GM19239 (cell line): ENCODE measurements around the gene STAT5A.
A peak's percentile ranks its signal among the peaks of the same experiment; 100 is the strongest.
"Not testable (repeated sequence)": the region's sequence is repeated elsewhere in the genome, so short reads cannot be mapped to it uniquely, and the experiment has no call there.

Experiments
- DNase-seq: peaks from one replicate; pipeline ENCODE4 v3.0.0; 2011; ENCODE audit warnings: low spot score; ENCODE audit not compliant: insufficient read length
- FAIRE-seq: peaks from 2 replicates; lab custom pipeline; 2011; peaks lifted over from hg19 to GRCh38; lab: Jason Lieb, UNC

STAT5A gene

GRCh38 chr17:42304187-42305030 lies 16.1 kb downstream of the STAT5A start:
- DNase-seq (no peak), FAIRE-seq (no peak)

GRCh38 chr17:42305031-42305330 lies 16.7 kb downstream of the STAT5A start:
- not testable (repeated sequence) for DNase-seq, FAIRE-seq

GRCh38 chr17:42305543-42306384 lies 17.5 kb downstream of the STAT5A start:
- no peak for FAIRE-seq
- DNase-seq = no peak

GRCh38 chr17:42306385-42306667 lies 18.0 kb downstream of the STAT5A start:
- no peak for FAIRE-seq
- DNase-seq = no peak

- DNase-seq = no peak
- FAIRE-seq = no peak
Measured at GRCh38 chr17:42307362-42307927, 19.1 kb downstream of the STAT5A start.

GRCh38 chr17:42308446-42308845 lies 20.1 kb downstream of the STAT5A start:
- no peak for FAIRE-seq

GRCh38 chr17:42309142-42309541 lies 20.8 kb downstream of the STAT5A start:
- no peak for FAIRE-seq

More at GRCh38 chr17:42308446-42308845, 20.1 kb downstream of the STAT5A start:
- DNase-seq = no peak

GRCh38 chr17:42309986-42310786 lies 21.9 kb downstream of the STAT5A start:
- FAIRE-seq (no peak), DNase-seq (no peak)

More at GRCh38 chr17:42309142-42309541, 20.8 kb downstream of the STAT5A start:
- no peak for DNase-seq

- FAIRE-seq = no peak
Measured at GRCh38 chr17:42310787-42311215, 22.5 kb downstream of the STAT5A start.

GRCh38 chr17:42311240-42312034 lies 23.1 kb downstream of the STAT5A start:
- DNase-seq (no peak), FAIRE-seq (no peak)

More at GRCh38 chr17:42310787-42311215, 22.5 kb downstream of the STAT5A start:
- no peak for DNase-seq

- FAIRE-seq = peak; percentile 11
Measured at GRCh38 chr17:42312035-42312284, 23.7 kb downstream of the STAT5A start.

GRCh38 chr17:42312285-42313130 lies 24.2 kb downstream of the STAT5A start:
- DNase-seq = peak; percentile 76

More at GRCh38 chr17:42312035-42312284, 23.7 kb downstream of the STAT5A start:
- no peak for DNase-seq

GRCh38 chr17:42313389-42313772 lies 25.1 kb downstream of the STAT5A start:
- FAIRE-seq (no peak), DNase-seq (no peak)

More at GRCh38 chr17:42312285-42313130, 24.2 kb downstream of the STAT5A start:
- peak; percentile 76 for FAIRE-seq

- FAIRE-seq (no peak), DNase-seq (no peak)
Measured at GRCh38 chr17:42313773-42314566, 25.7 kb downstream of the STAT5A start.

- FAIRE-seq (peak; percentile 49), DNase-seq (no peak)
Measured at GRCh38 chr17:42315402-42316156, 27.3 kb downstream of the STAT5A start.

- DNase-seq = no peak
- no peak for FAIRE-seq
Measured at GRCh38 chr17:42316755-42317154, 28.5 kb downstream of the STAT5A start.

- no peak for DNase-seq
- no peak for FAIRE-seq
Measured at GRCh38 chr17:42317266-42317845, 29.1 kb downstream of the STAT5A start.
